GM12878 (cell line): ENCODE measurements around the gene TH.

Experiments
- ATF7 ChIP-seq: fragments of 450-650 bp; IDR thresholded peaks from 2 replicates; pipeline ENCODE4 v1.6.1; 2016; ENCODE audit warnings: low read depth, mild to moderate bottlenecking
- CTCF ChIP-seq, 3 experiments: IDR thresholded peaks in 2 of 3; conservative IDR thresholded peaks in 1 of 3; 2 replicates each; pipeline ENCODE4 v1.5.1; 2011; ENCODE audit warnings: low read depth in 3 of 3, low read length in 3 of 3, mild to moderate bottlenecking in 3 of 3, control low read depth in 2 of 3, moderate library complexity in 2 of 3, inconsistent platforms in 1 of 3, mixed read lengths in 1 of 3; ENCODE audit not compliant: control insufficient read depth in 2 of 3, insufficient read depth in 1 of 3; ENCODE audit errors: extremely low read depth in 1 of 3
- EZH2 ChIP-seq: IDR thresholded peaks from 2 replicates; pipeline ENCODE4 v1.6.1; 2012; ENCODE audit warnings: low read depth, mild to moderate bottlenecking, control low read depth, inconsistent platforms, low read length, borderline replicate concordance; ENCODE audit not compliant: control insufficient read depth
- POLR2A ChIP-seq: IDR thresholded peaks from 2 replicates; pipeline ENCODE4 v1.6.1; 2011; ENCODE audit warnings: low read depth, mild to moderate bottlenecking, low read length
- POLR2AphosphoS5 ChIP-seq: IDR thresholded peaks from 2 replicates; pipeline ENCODE4 v1.6.1; 2011; ENCODE audit warnings: mild to moderate bottlenecking, low read length, inconsistent platforms
- TF ChIP-seq, protein P1 (sequence below): IDR thresholded peaks from 2 replicates; pipeline ENCODE4 v1.6.1; 2012; ENCODE audit warnings: mild to moderate bottlenecking, low read depth, low read length
- TF ChIP-seq, protein P2 (sequence below): fragments of 450-650 bp; IDR thresholded peaks from 2 replicates; pipeline ENCODE4 v1.6.1; 2016; ENCODE audit warnings: mild to moderate bottlenecking

GRCh38 chr11:2207773-2208621, 36.4 kb upstream of the TH start:
- TF ChIP-seq ATF7: no peak
- no peak for TF ChIP-seq EZH2
- TF ChIP-seq, protein P1, sequence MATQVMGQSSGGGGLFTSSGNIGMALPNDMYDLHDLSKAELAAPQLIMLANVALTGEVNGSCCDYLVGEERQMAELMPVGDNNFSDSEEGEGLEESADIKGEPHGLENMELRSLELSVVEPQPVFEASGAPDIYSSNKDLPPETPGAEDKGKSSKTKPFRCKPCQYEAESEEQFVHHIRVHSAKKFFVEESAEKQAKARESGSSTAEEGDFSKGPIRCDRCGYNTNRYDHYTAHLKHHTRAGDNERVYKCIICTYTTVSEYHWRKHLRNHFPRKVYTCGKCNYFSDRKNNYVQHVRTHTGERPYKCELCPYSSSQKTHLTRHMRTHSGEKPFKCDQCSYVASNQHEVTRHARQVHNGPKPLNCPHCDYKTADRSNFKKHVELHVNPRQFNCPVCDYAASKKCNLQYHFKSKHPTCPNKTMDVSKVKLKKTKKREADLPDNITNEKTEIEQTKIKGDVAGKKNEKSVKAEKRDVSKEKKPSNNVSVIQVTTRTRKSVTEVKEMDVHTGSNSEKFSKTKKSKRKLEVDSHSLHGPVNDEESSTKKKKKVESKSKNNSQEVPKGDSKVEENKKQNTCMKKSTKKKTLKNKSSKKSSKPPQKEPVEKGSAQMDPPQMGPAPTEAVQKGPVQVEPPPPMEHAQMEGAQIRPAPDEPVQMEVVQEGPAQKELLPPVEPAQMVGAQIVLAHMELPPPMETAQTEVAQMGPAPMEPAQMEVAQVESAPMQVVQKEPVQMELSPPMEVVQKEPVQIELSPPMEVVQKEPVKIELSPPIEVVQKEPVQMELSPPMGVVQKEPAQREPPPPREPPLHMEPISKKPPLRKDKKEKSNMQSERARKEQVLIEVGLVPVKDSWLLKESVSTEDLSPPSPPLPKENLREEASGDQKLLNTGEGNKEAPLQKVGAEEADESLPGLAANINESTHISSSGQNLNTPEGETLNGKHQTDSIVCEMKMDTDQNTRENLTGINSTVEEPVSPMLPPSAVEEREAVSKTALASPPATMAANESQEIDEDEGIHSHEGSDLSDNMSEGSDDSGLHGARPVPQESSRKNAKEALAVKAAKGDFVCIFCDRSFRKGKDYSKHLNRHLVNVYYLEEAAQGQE: no peak
- TF ChIP-seq POLR2A: no peak
- TF ChIP-seq POLR2AphosphoS5: no peak
- TF ChIP-seq CTCF (IDR thresholded peaks at IDR 0.05 in 2 of 3, conservative IDR thresholded peaks at IDR 0.05 in 1 of 3; ENCODE audit: control insufficient read depth in 2 of 3, extremely low read depth in 1 of 3, insufficient read depth in 1 of 3, low read depth in 3 of 3, low read length in 3 of 3): no peak
- TF ChIP-seq, protein P2, sequence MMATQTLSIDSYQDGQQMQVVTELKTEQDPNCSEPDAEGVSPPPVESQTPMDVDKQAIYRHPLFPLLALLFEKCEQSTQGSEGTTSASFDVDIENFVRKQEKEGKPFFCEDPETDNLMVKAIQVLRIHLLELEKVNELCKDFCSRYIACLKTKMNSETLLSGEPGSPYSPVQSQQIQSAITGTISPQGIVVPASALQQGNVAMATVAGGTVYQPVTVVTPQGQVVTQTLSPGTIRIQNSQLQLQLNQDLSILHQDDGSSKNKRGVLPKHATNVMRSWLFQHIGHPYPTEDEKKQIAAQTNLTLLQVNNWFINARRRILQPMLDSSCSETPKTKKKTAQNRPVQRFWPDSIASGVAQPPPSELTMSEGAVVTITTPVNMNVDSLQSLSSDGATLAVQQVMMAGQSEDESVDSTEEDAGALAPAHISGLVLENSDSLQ: no peak
